Measurements from ENCODE around the gene CASP2. TPM values are rescaled to one million over a fixed set of nuclear protein-coding genes. Genes with fewer than 3 reads are reported as not detected.

The CASP2 gene
- total and polyA plus RNA-seq, 2 of the 8 experiments (the other 6 are each of a cell fraction or from before 2014, with no cell fraction given): 23.7 to 35.3 TPM

- no peak for TF ChIP-seq USF2 (IDR thresholded peaks at IDR 0.05; ENCODE audit: low read length)
- no peak for TF ChIP-seq TEAD4 (IDR thresholded peaks at IDR 0.05; ENCODE audit: low read depth, low read length)
- TF ChIP-seq GABPA (IDR thresholded peaks at IDR 0.05; ENCODE audit: borderline replicate concordance, insufficient read depth, low read length): no peak
Measured at GRCh38 chr7:143243111-143243510, 45.0 kb upstream of the CASP2 start (continued).

Data from H1 (cell line).